GM21786 (cell line): ENCODE data around the gene NDST1.

Source experiments
- ATAC-seq: cut with Tn5 transposase; IDR thresholded peaks from one replicate; pipeline ENCODE4 v1.9.1; 2021; ENCODE audit not compliant: unreplicated experiment

NDST1 gene

DNA sequence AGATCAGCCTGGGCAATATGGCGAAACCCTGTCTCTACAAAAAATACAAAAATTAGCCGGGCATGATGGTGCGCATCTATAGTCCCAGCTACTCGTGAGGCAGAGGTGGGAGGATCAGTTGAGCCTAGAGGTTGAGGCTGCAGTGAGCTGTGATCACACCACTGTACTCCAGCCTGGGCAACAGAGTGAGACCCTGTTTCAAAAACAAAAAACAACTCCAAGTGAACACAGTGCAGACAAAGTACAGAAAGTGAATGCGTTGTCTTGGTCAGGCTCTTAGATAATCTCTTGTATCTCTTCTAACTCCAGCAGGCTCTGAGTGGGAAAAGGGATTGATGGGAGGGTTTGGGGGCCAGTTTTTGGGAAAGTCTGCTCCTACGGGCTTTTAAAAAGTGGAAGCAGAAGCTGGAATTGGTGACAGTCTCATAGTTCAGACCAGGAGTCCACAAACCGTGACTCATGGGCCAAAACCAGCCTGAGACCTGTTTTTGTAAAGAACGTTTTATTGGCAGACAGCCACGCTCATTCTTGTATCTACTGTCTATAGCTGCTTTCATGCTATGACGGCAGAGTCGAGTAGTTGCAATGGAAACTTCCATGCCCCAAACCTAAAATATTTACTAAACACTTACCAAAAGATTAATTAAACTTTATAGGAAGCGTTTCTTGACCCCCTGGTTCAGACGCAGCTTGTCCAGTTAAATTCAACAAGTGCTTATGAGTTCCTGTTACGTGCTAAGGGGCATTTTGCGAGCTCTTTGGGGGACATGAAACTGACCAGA lies 32.9 kb downstream of the NDST1 start:
- no peak for ATAC-seq

DNA sequence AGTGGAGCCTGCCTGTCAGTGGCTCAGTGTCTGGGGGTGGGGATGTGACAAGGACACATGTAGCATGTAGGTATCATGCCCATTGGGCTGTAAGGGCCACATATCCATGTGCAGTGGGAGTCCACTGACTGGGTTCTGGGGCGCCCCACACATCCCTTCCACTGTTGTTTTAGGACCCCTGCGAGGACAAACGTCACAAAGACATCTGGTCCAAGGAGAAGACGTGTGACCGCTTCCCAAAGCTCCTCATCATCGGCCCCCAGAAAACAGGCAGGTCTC lies 33.4 kb downstream of the NDST1 start:
- ATAC-seq: no peak

DNA sequence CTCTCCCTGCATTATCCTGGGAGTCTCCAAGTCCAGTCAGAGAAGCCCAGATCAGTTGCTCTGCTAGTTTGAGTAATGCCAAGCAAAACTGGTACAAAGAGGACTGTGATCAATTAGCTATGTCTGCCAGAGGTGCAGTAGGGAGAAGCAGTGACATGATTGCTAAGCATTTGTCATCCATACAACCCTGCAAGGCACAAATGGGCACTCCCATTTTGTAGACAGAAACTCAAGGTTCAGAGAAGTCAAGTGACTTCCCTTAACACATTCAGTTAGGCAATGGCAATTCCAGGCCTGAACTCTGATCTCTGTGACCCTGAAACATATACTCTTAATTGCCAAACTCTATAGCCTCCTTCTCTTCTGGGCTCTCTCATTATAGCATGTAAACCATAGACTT lies 34.0 kb downstream of the NDST1 start:
- no peak for ATAC-seq

DNA sequence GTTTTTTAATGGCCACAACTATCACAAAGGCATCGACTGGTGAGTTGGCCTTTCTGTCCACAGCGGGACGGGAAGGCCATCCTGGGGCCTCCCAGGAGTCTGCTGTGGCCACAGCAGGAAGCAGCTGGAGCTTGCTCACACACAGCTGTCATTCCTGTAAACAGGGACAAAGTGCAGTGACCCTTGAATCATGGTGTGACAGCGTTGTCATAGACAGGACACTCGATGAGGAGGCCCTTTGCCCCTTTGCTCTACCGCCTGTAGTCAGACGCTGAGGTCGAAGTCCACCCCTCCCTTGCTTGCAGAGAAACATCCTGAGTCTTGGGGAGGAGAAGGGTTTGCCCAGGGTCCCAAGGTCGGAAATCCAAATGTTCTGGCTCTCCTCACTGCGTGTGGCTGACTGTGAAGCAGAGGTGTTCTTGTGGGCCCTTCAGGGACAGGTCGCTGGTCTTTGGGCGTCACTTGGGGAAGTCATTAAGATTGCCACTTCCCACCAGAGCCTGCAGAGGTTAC lies 35.1 kb downstream of the NDST1 start:
- no peak for ATAC-seq

DNA sequence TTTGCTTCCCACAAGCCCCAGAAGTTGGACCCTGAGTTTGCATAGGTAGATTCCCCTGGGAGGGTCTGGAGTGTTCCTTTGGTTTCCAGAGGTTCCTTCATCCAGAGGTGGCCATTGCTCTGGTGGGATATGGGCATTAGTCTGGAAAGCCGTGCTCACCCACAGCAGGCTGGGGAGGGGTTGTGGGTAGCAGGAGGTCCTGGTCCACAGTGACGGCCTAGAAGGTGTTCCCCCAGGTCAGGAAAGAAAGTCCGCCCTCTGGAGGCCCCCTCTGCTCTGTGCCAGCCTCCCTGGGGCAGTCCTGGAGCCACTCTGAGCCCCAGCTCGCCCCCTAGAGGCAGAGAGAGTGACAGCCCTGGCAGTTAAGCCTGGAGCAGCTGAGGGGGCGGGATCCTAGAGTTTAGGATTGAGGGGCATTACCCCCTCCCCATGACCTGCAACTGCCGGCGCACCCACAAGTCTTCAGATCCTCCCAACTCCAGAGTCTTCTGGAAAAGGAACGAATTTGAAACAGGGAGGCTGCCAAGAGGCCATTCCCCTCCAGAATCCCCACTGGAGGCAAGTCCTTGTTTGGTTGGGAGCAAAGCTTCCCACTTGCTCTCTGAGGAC lies 36.8 kb downstream of the NDST1 start:
- ATAC-seq: peak; percentile 95

DNA sequence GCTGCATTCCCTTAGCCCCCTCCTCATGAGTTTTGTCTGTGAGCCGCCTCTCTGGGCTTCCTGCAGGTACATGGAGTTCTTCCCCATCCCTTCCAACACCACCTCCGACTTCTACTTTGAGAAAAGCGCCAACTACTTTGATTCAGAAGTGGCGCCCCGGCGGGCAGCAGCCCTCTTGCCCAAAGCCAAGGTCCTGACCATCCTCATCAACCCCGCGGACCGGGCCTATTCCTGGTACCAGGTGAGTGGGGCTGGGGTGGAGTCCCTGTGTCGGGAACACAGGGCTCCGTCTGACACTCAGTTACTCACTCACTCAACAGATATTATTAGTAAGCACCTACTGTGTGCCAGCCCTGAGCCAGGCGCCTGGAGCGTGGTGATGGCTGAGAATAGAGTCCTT lies 37.3 kb downstream of the NDST1 start:
- ATAC-seq: no peak

DNA sequence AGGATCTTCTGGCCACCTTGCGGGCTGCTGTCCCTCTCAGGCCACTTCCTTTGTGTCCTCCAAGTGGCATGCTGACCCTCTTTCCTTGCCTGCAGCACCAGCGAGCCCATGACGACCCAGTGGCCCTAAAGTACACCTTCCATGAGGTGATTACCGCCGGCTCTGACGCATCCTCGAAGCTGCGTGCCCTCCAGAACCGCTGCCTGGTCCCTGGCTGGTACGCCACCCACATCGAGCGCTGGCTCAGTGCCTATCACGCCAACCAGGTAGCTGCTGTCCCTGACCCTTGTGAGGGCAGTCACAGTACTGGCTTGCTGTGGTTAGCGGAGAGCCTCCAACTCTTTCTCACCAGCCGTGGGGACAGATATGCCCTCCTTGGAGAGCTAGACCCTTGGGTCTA lies 40.2 kb downstream of the NDST1 start:
- ATAC-seq: no peak

DNA sequence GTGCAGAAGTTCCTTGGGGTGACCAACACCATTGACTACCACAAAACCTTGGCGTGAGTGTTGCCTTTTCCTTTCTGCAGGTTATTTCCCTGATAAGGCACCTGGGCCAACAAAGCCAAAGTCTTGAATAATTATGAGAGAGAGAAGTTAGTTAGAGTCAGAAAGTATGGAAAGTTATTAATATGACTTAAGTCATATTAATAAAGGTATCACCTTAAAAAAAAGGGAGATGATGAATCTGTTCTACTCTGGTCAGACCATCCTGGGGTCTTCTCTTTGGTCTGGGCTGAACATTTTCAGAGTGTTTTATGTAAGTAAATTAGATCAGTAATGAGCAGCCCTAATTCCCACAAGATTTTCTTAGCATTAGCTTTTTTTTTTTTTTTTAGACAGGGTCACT lies 41.8 kb downstream of the NDST1 start:
- no peak for ATAC-seq

DNA sequence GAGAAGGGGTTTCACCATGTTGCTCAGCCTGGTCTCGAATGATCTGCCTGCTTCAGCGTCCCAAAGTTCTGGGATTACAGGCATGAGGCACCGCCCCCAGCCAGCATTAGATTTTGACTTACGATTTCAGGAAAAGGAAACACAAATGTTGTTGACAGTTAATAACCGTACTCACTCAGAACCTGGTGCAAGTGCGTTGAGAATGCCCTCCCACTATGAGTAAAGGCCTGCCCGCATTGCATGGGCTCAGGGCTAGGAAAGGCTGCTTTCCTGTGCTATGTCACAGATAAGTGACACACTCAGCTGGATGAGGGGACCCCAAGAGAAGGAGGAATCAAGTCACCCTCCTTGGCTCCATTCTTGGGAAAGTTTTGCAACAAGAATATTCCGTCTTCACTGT lies 42.4 kb downstream of the NDST1 start:
- ATAC-seq: no peak

DNA sequence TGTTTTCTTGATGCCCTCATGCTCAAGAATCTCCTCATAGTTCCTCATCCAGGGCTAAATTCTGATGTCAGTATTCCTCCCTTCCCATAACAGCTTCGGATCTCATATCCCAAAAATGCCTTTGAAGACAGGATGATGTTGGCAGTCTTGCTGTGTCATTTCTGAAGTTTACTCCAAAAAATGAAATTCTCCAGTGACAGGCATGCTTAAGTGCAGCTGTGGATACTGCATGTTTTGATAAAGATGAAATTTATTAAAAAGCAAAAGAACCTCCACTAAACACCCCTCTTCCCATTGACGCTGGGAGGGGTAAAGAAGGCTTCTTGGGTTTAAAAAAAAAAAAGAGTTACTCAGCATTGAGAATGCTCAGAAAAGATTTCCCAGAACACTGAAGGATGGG lies 43.1 kb downstream of the NDST1 start:
- no peak for ATAC-seq

DNA sequence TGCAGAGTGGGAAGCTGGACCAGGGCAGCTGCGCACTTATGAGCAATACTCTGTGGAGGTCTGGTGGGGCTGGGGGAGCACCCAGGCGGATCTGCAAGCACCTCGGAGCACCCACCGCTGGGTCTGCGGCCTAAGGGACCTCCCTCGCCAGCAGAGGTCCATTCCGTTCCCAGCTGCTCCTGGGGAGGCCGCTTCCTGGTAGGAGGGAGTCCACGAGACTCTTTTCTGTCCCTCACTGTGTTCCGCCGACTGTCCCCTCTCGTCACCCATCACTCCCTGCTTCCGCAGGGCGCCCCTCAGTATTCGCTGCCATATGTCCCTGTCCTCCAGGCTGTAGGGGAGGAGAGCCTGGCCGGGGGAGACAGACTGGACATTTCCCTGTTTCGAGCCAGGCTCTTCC lies 45.5 kb downstream of the NDST1 start:
- ATAC-seq: no peak

DNA sequence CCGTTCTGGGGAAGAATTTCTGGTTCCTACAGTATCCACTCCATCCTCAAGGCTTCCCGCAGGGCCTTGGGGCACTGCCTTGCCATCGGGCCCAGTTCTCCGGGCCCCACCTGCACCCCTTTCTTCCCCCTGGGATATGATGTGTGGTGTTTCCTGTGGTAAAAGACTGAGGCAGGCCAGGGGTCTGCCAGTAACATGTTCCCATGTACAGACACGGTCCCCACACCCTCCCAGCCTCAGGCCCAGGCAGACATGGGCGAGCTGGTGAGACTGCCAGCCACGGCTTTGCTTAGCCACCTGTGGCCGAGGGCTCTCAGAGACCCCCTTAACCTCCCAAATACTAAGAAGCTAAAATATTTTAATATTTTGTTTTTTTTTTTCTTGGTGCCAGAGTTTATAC lies 46.0 kb downstream of the NDST1 start:
- no peak for ATAC-seq

DNA sequence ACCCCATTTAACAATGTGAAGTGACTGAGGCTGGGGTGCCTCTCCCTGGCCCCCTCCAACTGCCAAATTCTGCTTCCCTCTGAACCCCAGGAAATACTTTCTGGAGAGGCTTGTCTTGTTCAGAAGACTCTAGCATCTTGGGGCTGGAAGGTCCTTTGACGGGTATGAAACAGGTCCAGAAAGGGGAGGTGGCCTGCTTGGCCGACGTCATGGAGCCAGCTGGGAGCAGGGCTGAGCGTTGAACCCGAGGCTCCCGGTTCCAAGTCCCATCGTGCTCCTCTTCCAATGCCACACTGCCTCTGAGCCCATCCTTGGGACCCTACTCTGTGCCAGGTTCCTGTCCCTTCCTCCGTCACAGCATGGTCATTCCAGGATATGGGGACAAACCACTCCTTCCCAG lies 46.9 kb downstream of the NDST1 start:
- ATAC-seq: no peak

DNA sequence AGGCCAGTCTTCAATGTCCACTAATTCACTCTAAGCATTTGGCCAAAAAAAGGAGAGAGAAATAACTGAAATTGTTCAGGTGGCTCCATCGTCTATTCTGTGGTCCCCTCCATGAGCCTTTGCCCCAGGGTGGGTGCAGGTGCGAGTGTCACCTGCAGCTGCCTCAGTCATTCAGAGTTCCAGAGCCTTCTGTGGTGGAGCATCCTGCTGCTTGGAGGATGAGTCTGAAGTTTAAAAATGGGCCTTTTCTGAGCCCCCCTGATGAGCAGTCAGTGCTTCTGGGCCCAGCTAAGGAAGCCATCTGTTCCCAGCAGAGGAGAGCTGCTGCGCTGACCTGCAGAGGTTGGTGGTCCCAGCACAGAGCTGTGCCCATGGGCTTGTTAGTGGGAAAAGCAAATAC lies 48.2 kb downstream of the NDST1 start:
- ATAC-seq: no peak

DNA sequence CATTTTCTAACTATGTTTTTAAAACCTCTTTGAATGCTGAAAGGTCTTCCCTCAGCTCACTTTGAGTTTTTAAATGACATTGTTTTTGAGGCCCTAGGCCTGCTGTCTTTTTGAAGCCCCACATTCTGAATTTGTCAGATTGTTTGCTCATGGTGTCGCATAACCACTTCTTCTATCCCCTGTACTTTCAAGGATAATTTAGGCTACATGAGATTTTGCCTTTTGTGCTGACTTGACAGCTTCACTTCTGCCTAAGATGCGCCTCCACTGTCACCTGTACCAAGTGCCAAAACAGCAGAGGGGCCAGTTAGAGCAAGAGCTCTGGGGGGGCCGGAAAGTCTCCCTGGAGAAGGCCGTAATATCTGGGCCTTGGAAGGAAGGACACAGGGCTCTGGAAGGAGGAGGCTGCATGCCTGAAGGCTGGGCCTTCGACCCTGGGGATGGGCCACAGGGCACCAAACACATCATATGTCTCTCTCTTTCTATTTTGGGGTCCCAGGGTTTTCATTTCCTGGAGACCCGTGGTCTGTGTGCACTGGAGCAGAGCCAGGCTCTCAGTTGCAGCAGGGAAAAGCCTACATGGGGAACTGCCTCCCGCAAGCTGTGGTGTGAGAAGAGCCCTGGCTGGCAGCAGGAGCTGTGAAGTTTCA lies 49.1 kb downstream of the NDST1 start:
- peak; percentile 56 for ATAC-seq

DNA sequence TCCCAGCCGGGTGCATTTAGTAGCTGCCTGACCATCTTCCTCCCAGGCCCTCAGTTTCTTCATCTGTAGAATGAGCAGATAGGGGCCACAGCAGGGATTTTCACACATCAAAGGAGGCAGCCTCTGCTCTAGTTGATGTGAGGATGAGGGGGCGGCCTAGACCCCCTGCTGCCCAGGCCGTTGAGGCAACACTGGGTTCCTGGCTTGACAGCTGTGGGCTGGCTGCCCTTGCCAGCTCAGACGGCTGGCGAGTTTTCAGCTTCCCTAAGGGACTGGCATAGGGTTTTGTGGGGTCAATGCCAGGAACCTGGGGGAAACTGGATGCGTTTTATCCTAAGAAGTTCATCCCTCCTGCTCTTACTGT lies 49.6 kb downstream of the NDST1 start:
- peak; percentile 20 for ATAC-seq

DNA sequence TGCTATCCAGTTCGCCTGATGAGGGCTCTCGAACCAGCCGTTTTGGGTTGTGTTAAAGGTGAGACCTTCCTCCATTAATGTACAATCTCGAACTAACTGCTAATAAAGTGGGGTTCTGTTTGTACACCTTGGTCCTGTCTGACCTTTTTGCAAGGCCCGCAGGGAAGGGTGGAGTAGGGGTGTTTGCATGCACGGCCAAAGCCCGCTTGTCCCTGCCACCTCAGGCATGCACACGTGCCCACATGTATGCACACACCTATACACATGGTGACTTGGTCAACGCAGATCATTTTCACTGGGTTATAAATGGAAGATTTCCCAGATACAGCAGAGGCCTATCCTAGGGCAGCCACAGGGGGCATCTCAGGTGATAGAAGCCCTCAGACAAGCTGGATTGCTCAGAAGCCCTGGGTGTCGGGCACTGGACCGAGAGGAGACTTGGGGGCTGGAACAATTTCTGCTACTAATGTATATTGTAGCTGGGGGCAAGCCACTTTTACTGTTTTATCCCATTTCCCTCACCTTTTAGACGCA lies 50.2 kb downstream of the NDST1 start:
- no peak for ATAC-seq

DNA sequence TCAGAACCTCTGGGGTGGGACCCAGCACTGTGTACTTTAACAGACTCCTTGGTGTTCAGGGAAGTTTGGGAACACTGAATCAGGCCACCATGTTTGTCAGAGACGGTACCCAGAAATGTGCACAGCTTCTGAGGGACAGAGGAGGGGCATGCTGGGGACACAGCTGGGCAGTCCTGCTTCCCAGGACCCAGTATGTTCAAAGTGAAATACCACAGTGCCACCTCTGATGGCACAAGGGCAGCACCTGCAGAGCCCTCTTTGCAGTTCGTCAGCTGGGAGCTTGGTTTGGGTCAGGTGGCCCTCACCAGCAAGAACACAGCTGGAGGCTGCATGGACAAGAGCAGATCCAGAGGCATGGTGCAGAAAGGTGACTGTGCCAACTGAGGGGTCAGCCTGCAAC lies 51.2 kb downstream of the NDST1 start:
- no peak for ATAC-seq

DNA sequence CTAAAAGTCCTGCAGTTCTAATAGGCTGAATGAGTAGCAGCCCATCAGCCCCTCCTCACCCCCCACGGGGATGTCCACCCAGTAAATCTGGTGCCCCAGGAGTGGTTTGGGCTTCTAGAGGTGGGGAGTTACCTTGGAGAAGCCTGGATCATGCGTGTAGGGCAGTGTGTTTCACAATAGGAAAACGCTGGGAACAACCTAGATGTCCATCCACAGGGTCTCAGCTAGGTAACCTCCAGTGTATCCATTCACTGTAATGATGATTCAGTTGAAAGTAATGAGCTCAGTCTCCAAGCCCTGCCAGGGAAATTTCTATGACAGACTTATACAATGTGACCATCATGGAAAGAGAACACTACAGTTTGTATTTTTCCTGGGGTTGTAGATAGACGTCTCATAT lies 51.8 kb downstream of the NDST1 start:
- ATAC-seq: no peak

DNA sequence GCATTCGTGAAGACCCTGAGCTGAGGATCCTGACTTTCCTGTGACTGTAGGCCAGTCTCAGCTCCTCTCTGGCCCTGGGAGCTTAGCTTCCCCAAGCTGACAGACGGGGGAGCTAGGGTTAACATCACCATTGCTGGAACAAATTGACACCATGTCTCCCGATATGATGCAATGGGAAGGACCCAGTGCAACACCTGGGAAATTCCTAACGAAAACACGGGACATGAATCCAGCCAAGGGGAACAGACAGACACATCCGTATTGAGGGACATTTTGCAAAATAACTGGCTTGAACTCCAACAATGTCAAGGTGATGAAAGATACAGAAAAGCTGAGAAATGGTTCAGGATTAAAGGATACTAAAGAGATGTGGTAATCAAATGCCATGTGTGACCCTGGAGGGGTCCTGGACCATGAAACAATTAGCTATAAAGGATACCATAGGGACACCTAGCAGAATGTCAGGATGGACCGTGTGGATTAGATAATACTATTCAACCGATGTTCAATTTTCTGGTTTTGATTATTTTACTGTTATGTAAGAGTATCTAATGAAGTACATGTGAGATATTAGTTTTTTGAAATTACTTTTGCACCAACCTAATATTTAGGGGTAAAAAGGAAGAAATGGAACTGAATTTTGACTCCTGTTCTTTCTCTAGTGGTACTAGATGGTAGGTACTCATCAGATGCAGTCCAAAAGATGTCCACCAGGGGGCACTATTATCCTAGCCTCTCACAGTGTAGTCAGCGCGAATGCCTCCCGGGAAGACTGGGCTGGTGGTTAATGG lies 52.7 kb downstream of the NDST1 start:
- ATAC-seq: peak; percentile 61

DNA sequence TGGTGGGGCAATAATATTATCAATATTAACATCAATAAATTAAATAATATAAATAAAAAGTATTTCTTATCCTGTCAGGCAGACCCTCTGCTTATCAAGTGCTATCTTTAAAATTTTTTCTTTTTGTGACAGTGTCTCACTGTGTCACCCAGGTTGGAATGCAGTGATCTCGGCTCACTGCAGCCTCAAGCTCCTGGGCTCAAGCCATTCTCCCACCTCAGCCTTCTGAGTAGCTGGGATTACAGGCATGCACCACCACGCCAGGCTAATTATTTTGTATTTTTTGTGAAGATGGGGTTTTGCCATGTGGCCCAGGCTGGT lies 53.2 kb downstream of the NDST1 start:
- no peak for ATAC-seq
